Measurements from ENCODE around the gene SELP.

GRCh38 chr1:169644297-169644696 lies 14.4 kb upstream of the SELP start:
- TF ChIP-seq CTCF (IDR thresholded peaks at IDR 0.05): no peak
- TF ChIP-seq POLR2A (IDR thresholded peaks at IDR 0.05): no peak
